Mammary epithelial cell (primary cell): Measurements from ENCODE around the gene IL10.
"Not testable (repeated sequence)": the region's sequence is repeated elsewhere in the genome, so short reads cannot be mapped to it uniquely, and the experiment has no call there.

ENCODE experiments used
- CTCF ChIP-seq, 2 donors: IDR thresholded peaks in 1 of 2; conservative IDR thresholded peaks in 1 of 2; 2 replicates each; pipeline ENCODE4 v1.5.1; 2011 to 2012; ENCODE audit warnings: inconsistent platforms in 2 of 2, low read length in 2 of 2, mild to moderate bottlenecking in 2 of 2, control low read depth in 1 of 2, low read depth in 1 of 2; ENCODE audit not compliant: insufficient read depth in 1 of 2; ENCODE audit errors: extremely low read depth in 1 of 2
- EZH2 ChIP-seq: IDR thresholded peaks from 2 replicates; pipeline ENCODE4 v1.6.1; 2012; ENCODE audit warnings: low read length, inconsistent platforms, borderline replicate concordance

- TF ChIP-seq CTCF (conservative IDR thresholded peaks at IDR 0.05 in 1 of 2, IDR thresholded peaks at IDR 0.05 in 1 of 2; ENCODE audit: extremely low read depth in 1 of 2, insufficient read depth in 1 of 2, low read depth in 1 of 2, low read length in 2 of 2); EZH2: not testable (repeated sequence)
These were observed 6.6 kb upstream of the IL10 start for GRCh38 chr1:206778911-206779310.
